Pancreas (tissue), 10 donors: ENCODE data around the gene NME5. TPM values are rescaled to one million over a fixed set of nuclear protein-coding genes. Genes with fewer than 3 reads are reported as not detected.

Source experiments
- ATAC-seq, 4 donors: fragments of 200-7000 bp; cut with Tn5 transposase; one replicate each; pipeline versions ENCODE4 v1.8.0 to v1.9.1; 2020; ENCODE audit warnings: mild to moderate bottlenecking in 4 of 4, moderate library complexity in 4 of 4
- DNase-seq, 6 donors: peaks; one replicate each; pipeline ENCODE4 v3.0.0-alpha.2; 2020
- FAIRE-seq: peaks from 2 replicates; lab custom pipeline; 2012; peaks lifted over from hg19 to GRCh38; lab: Jason Lieb, UNC
- H3K27ac ChIP-seq, 4 donors: fragments of 200-600 bp; sonication (generic); 1 replicate in 3 of 4; 2 replicates in 1 of 4; pipeline versions ENCODE4 v1.5.0 to v1.8.0; 2020
- H3K27me3 ChIP-seq, 4 donors: fragments of 200-600 bp; one replicate each; pipeline ENCODE4 v1.8.0; 2021
- H3K36me3 ChIP-seq, 3 donors: fragments of 200-600 bp; sonication (generic) in 1 of 3; one replicate each; pipeline versions ENCODE4 v1.5.0 to v1.8.0; 2020 to 2021
- H3K4me1 ChIP-seq, 3 donors: fragments of 200-600 bp; one replicate each; pipeline ENCODE4 v1.8.0; 2021
- H3K4me3 ChIP-seq, 4 donors: fragments of 200-600 bp; sonication (generic) in 2 of 4; one replicate each; pipeline versions ENCODE4 v1.5.0 to v1.8.0; 2020 to 2021
- H3K9me3 ChIP-seq, 4 donors: fragments of 200-600 bp; one replicate each; pipeline ENCODE4 v1.8.0; 2021
- CTCF ChIP-seq, 4 donors: fragments of 200-600 bp; sonication (generic) in 3 of 4; IDR thresholded peaks; one replicate each; pipeline versions ENCODE4 v1.5.0 to v1.8.0; 2021; ENCODE audit warnings: antibody characterized with exemption in 4 of 4
- WGBS, 2 donors: extraction: QIAGEN DNeasy Blood & Tissue Kit; methylation state at CpG; one replicate each; pipeline ENCODE4 v1.1.7; 2013; 5-methylcytosine and 5-hydroxymethylcytosine counted together
- intact Hi-C, 3 donors: fragments of 100-400 bp; cut with DNase I; formaldehyde crosslinking; loops; one replicate each; pipeline versions ENCODE4 v1.11.1 to v1.14.2; 2022
- polyA plus RNA-seq, 2 donors: library from polyadenylated mRNA; stranded (reverse); fragments of 200-250 nt; gene quantifications; one replicate each; pipeline ENCODE4 v1.2.3, GENCODE V29; 2013
- total RNA-seq, 6 donors: library from RNA; stranded (reverse); fragmentation: NEBNext Ultra II Directional in 4 of 6; extraction: Animal tissue kit (Norgen Biotek cat#: 25700) in 4 of 6; gene quantifications; one replicate each; pipeline versions ENCODE4 v1.2.1 to v1.2.4, GENCODE V29; 2021 to 2023
- donor health status: healthy with polysubstance abuse.
- donor health status: DM: no; HTN: no; CAD: no; lungs with moderate emphysema.
- donor health status: DM: no; HTN: no; CAD: no.
- donor health status: control.
- donor health status: control.
- donor health status: Bipolar disorder and iron deficiency.
- donor health status: DM: yes; HTN: yes; CAD: no.
- donor health status: DM: no; HTN: no; CAD: no.
- donor health status: DM: no; HTN: no; CAD: no.
- donor health status: DM: yes; HTN: yes; CAD: no.

The NME5 gene
- total and polyA plus RNA-seq, 8 donors, result 1.8 to 9.2 (median 3.0) TPM

DNA sequence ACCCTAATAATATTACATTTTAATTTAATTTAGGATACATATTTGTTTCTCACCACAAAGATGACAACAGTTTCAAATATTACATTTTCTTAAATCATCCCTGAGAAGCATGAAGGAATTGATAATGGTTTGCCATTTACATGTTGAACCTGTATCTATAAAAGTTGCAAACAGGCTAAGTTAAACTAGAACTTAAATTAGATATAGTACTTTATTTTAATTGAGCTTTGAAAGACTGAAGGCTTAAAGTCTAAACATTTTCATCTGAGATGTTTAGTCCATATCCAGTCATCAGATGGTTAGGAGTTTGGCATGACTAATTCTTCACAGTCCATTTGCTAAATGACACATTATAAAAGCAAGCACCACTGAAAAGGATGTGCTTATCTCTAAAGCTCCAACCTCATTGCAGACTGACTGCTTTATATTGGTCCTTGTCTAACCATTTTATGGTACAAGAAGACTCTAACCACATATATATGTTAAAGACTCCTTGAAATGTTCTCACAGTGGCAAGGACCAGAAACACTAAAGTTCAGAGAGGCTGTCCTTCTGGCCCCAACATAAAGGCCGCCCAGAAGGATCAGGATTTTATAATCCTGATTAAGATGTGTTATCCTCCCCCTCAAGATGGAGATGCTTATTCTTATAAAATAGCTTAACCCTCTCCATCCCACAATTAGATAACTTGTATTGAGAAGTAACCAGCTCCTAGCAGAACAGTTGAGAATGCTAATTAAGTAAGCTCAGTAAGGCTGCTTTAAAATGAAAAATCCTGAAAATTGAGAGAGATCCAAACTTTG, 29.6 kb downstream of the NME5 start:
- no peak for FAIRE-seq
- H3K4me3 ChIP-seq, result no peak overlapping the region
- no peaks in the 10 kb centered on the region for H3K27me3 ChIP-seq
- H3K27ac ChIP-seq, result no peak overlapping the region
- no peaks in the 10 kb centered on the region for H3K9me3 ChIP-seq
- no peaks in the 10 kb centered on the region for H3K4me1 ChIP-seq
- intact Hi-C loops, result no loop called here
- 74 to 82% methylated on average over 1 of the region's 1 CpG for WGBS, 2 donors
- no peak for ATAC-seq
- H3K36me3 ChIP-seq, result no peaks in the 10 kb centered on the region
- TF ChIP-seq CTCF (IDR thresholded peaks at IDR 0.05), result no peak
- DNase-seq, result no peak

- Histone ChIP-seq H3K27ac (no peak overlapping the region), H3K9me3 (no peaks in the 10 kb centered on the region), H3K4me3 (no peak overlapping the region), H3K36me3 (no peaks in the 10 kb centered on the region), H3K27me3 (no peaks in the 10 kb centered on the region), H3K4me1 (no peaks in the 10 kb centered on the region)
- ATAC-seq (no peak), FAIRE-seq (no peak), DNase-seq (no peak)
- intact Hi-C loops, result no loop called here
- 39 to 60% methylated on average over 1 of the region's 1 CpG for WGBS, 2 donors
- no peak for TF ChIP-seq CTCF (IDR thresholded peaks at IDR 0.05)
Measured at GRCh38 chr5:138107213-138107612, 32.0 kb downstream of the NME5 start.

- no peaks in the 10 kb centered on the region for H3K9me3 ChIP-seq
- no peaks in the 10 kb centered on the region for H3K36me3 ChIP-seq
- intact Hi-C loops, result no loop called here
- no peaks in the 10 kb centered on the region for H3K27me3 ChIP-seq
- no peak overlapping the region for H3K4me3 ChIP-seq
- H3K4me1 ChIP-seq, result no peaks in the 10 kb centered on the region
- DNase-seq, result no peak
- no peak overlapping the region for H3K27ac ChIP-seq
- FAIRE-seq, result no peak
- 89 to 94% methylated on average over 6 of the region's 6 CpGs for WGBS, 2 donors
- no peak for ATAC-seq
- no peak for TF ChIP-seq CTCF (IDR thresholded peaks at IDR 0.05)
Measured at GRCh38 chr5:138105709-138106108, 33.5 kb downstream of the NME5 start.

DNA sequence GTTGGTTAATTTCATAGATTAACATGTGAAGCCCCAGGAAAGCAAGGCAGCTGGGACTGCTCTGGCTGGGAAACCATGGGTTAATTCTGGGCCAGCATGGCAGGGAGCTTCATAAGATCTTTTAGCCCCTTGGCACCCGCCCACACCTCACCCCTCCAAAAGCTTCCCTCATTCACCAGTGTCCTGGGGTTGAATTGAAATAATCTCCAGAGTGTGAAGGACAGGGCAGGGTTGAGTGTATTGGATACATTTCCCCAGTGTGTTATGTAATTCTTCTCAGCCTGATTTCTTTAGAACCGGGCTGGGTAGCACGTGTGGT, 36.0 kb downstream of the NME5 start:
- H3K4me3 ChIP-seq, result no peak overlapping the region
- no peak for TF ChIP-seq CTCF (IDR thresholded peaks at IDR 0.05)
- H3K27ac ChIP-seq, result no peak overlapping the region
- H3K4me1 ChIP-seq, result no peaks in the 10 kb centered on the region
- no peaks in the 10 kb centered on the region for H3K36me3 ChIP-seq
- no peaks in the 10 kb centered on the region for H3K9me3 ChIP-seq
- DNase-seq (no peak), ATAC-seq (no peak), FAIRE-seq (no peak)
- H3K27me3 ChIP-seq, result no peaks in the 10 kb centered on the region
- WGBS, 2 donors, result 13 to 18% methylated on average over 3 of the region's 3 CpGs
- intact Hi-C loops, result no loop called here
